SHP77 treated with DMSO at 0.1 percent for 48 hours (cell line): Measurements from ENCODE around the gene COIL.
"Not testable (repeated sequence)": the region's sequence is repeated elsewhere in the genome, so short reads cannot be mapped to it uniquely, and the experiment has no call there.

ENCODE experiments used
- DNase-seq: peaks from one replicate; lab custom pipeline; 2025; lab: John Stamatoyannopoulos, UW

Gene COIL, protein sequence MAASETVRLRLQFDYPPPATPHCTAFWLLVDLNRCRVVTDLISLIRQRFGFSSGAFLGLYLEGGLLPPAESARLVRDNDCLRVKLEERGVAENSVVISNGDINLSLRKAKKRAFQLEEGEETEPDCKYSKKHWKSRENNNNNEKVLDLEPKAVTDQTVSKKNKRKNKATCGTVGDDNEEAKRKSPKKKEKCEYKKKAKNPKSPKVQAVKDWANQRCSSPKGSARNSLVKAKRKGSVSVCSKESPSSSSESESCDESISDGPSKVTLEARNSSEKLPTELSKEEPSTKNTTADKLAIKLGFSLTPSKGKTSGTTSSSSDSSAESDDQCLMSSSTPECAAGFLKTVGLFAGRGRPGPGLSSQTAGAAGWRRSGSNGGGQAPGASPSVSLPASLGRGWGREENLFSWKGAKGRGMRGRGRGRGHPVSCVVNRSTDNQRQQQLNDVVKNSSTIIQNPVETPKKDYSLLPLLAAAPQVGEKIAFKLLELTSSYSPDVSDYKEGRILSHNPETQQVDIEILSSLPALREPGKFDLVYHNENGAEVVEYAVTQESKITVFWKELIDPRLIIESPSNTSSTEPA

DNA sequence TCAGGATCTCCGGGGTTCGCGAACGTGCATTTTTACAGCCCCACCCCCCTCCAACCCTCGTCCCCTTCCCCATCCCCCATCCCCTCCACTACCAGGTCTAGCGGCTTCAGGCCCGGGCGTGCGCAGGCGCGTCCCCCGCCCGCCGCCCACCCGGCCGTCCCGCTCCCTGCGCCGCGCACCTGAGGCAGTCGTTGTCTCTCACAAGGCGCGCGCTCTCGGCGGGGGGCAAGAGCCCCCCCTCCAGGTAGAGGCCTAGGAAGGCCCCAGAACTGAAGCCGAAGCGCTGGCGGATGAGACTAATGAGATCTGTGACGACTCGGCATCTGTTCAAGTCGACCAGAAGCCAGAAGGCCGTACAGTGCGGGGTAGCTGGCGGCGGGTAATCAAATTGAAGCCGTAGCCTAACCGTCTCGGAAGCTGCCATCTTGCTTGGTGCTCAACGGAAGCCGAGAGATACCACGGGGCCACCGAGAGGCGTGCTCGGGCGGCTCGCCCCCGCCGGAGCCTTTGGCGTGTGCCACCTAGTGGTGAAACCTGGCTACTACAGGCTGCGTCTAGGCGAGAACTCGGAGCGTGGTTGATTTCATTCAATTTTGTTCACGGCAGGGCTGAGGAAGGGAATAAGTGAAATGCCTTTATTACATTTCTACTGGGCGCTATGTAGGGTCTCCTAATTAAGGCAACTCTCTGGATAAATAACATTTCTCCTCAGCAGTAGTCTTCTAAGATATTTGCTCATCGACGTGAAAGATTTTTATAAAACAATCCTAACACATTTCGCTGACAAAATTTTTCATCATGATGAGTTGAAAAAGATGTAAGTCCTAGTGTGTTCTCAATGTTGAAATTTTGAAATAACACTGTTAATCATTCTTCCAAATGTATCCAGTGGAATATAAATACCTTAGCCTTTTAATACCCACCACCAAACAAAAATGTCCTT, at the start of gene COIL:
Gene COIL (minus strand): TSS at position 455 of the 943 bp plus-strand sequence. CDS start 31 bp downstream, at position 424.
- DNase-seq: peak; percentile 89

DNA sequence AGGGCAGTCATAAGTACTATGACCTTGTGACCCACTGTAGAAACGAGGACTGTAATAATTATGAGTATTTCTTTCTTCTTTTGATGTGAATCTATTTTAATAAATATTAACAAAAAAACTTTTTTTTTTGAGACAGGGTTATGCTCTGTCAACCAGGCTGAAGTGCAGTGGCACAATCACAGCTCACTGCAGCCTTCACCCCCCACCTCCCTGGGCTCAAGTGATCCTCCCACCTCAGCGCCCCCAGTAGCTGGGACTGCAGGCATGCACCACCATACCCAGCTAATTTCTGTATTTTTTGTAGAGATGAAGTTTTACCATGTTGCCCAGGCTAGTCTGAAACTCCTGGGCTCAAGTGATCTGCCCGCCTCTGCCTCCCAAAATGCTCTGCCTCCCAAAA, 49.6 kb upstream of the COIL start:
- DNase-seq: no peak

DNA sequence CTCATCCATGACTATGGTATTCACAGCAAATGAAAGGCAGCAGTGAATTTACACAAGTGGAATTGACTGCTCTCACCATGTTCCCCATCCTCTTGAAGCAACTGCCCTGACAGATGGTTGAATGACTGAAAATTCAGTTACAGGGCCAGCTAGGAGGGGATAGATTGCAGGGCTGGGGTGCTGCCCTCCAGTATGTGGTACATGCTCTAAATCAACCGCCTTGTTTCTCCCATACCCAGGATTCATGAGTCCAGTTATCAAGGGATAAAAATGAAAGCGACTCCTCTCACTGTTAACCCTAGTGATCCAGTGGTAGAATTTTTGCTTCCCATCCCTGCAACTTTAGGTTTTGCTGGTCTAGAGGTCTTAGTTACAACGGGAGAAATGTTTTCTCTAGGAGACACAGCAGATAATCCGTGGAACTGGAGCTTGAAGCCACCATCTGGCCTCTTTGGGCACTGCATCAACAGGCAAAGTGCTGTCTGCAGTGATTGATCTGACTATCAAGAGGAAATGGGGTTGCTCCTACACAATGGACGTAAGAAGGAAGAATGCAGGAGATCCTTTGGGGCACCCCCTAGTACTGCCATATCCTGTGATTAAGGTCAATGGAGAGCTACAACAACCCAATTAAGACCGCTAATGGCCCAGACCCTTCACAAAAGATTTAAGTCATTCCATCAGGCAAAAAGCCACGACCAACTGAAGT, 49.0 kb upstream of the COIL start:
- DNase-seq: peak; percentile 11

DNA sequence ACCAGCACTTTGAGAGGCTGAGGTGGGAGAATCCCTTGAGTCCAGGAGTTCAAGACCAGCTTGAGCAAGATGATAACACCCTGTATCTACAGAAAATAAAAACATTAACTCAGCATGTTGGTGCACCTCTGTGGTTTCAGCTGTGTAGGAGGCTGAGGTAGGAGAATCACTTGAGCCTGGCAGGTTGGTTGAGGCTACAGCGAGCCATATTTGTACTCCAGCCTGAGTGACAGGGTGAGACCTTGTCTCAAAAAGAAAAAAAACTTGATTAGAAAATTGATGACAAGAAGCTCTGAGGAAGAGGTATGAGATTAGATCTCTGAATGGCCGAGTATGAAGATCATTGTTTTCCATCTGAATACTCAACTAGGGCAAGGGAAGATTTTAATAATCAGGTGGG, 48.1 kb upstream of the COIL start:
- no peak for DNase-seq

DNA sequence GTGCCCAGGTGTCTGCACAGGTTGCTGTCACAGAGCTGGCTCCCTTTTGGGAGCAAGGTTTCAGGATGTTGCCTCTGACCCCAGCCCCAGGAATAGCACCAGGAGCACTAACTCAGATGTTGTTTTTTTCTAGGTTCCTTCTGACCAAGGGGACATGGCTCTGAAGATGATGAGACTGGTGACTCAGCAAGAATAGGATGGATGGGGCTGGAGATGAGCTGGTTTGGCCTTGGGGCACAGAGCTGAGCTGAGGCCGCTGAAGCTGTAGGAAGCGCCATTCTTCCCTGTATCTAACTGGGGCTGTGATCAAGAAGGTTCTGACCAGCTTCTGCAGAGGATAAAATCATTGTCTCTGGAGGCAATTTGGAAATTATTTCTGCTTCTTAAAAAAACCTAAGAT, 45.2 kb upstream of the COIL start:
- no peak for DNase-seq

DNA sequence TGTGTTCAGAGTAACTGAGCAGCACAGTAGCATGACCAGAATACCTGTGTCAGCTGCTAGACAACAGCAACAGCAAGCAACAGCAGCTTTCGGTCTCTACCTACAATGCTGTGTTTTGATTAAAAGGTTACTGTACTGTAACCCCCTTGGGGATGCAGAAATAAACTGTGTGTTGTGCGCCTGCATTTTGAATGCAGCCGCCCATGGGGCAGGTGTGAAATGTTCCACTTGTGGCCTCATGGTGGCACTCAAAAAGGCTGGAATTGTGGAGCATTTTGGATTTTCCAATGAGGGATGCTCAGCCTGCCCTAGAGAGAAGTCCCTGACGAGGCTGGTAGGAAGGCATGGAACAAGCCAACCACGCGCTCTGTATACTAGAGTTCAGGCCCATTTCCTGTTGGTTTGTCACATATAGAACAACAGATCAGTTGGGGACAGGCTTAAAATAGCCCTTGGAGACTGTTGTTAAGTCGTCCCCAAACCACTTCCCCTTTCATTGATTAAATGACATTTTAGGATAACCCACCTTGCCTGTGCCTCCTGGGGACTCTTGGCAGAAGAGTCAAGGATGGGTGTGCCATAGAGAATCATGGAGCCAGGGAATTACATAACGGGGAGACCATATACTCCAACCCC, 44.2 kb upstream of the COIL start:
- no peak for DNase-seq

DNA sequence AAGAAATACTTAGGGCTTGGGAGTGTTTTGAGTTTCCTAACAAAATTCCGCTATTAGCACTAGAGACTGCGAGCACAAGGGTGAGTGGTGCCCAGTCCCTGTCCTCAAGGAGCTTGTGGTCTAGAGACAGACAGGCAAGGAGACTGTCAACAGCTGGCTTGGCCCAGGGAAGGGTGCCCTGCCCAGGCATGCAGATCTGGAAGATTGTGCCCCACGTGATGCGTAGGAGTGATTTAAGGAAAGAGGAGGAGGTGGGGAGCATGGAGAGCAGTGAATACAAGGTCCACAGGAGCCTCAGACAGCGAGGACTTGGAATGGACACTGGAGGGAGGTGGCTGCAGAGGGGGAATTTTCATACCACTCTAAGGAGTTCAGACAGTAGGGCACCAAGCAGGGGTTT, 42.1 kb upstream of the COIL start:
- DNase-seq: no peak

DNA sequence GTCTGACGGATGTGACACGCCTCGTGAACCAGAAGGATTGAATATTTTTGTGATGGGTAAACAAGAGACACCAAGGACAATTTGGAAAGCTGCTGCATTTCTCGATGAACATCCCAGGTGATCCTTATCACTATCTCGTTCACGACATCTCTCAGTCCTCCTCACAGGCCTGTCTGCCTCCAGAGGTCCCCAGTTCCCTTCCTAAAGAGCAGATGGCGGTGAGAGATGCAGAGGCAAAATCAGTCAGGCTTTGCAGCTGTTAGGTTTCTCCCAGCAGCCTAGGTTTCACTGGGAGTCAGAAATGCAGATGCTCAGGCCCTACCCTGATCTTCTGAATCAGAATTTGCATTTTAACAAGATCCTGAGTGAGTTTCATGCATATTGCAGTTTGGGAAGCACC, 40.7 kb upstream of the COIL start:
- DNase-seq: no peak

DNA sequence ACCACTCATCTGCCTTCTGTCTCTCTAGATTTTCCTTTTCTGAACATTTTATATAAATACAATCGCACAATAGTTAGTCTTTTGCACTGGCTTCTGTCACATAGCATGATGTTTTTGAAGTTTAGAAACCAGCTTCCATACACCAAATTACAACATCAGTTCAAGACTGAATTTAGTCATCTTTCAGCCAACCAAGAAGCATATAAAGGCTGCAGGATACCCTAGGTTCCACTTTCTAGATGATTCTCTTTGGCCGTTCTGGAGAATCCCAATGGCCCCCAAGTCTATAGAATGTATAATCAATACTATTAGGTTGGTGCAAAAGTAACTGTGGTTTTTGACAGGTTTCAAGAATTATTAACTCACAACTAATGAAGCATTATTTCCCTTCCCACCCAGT, 36.5 kb upstream of the COIL start:
- DNase-seq: no peak

DNA sequence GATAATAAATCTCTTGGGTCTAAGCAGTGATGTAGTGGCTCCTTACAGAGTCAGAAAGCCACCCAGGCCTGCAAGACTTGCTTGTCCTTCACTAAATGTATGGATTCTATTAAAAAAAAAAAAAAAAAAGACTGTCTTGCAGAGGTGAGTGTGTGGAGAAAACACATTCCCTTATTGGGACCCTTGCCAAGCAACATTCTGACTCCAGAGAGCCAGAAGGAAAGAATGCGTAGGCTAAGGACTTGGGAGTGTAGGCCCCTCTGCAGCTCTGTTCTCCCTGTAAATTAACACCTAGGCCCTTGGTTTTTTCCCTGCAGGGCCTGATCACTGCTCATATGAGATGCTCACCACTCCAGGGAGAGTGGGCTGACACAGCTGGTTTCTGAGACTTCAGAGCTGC, 34.9 kb upstream of the COIL start:
- no peak for DNase-seq

DNA sequence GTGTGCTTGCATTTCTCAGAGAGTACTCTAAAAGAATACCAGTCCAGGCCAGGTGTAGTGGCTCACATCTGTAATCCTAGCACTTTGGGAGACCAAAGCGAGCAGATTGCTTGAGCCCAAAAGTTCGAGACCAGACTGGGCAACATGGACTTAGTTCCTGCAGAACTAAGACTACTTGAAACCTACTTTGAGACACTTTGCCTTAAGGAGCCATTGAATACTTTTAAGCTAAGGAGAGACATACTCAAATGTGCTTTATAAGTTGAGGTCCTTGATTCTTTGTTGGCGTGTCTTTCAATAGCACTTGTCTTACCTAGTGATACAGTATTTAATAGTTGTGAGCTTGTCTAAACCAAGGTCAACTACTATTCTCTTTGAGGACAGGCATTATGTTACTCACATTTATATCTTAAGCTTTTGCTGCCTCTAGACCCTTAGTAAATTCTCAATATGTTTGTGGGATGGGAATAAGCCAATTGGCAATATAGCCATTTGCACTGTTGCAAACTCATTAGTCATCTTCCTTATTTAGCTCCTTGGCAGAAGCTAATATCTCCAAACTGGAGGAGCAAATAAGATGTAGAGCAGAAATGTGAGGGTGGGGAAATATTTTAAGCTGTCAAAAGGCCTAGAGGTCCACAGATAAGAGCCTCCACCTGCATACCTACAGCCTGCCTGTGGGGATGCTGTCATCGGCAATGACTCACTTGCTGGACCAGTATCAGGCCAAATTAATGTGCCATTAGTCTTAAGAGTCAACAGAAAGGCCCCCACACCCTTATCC, 33.4 kb upstream of the COIL start:
- DNase-seq: no peak

DNA sequence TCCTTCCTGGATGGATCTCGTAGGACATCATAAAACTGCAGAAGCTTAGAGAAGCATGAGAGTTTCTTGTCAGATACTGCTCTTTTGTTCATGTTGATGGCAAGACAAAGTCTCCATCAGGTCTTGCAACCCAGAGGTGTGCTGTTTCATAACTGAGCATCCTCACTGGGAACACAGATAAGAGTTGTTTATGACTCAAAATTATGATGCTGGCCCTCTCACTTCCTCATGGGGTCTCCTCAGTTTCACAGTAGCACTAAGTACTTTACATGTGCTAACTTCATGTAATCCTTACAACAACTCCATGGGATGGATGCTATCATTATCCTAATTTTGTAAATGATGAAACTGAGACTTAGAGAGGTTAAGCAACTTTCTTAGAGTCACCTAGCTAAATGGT, 31.5 kb upstream of the COIL start:
- DNase-seq: no peak

DNA sequence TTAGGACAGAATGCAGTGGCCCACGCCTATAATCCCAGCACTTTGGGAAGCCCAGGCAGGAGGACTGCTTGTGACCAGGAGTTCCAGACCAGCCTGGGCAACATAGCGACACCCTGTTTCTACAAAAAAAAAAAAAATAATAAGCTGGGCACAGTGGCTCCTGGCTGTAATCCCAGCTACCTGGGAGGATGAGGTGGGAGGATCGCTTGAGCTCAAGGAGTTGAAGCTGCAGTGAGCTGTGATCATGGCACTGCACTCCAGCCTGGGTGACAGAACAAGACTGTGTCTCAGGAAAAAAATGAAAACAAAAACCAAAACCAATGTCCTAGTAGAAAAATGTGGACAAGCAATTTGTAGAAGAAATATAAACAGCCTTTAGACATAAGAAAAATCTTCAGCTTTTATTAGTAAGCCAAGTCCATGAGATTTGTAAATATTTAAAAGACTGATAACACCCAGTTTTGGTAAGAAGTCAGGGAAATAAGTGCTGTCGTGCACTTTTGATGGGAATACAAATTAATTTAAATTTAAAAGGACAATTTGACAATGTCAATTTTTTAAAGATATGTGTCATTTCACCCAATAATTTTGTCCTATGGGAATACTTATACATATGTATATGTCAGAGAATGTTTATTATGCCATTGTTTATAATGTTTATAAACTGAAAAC, 28.2 kb upstream of the COIL start:
- DNase-seq: no peak

DNA sequence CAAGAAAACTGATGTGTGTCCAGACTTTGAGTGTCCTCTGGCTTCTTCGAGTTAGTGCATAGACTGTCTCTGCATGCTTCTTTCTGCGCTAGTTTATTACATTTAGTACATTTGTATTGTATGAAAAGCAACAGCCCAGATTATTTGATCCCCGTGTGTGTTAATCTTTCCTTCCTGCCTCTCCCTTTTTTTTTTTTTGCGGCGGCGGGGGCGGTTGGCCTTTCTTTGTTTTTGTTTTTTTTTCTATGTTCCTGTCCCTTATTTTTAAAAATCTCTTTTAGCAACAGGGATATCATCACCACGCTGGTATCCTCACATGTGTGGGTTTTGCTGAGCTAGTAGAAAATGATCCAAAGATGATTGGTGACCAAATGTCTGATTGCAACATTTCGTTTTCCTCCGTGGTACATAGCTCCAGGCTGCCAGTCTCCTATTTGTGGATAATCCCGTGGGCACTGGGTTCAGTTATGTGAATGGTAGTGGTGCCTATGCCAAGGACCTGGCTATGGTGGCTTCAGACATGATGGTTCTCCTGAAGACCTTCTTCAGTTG, 26.5 kb upstream of the COIL start:
- DNase-seq: no peak

DNA sequence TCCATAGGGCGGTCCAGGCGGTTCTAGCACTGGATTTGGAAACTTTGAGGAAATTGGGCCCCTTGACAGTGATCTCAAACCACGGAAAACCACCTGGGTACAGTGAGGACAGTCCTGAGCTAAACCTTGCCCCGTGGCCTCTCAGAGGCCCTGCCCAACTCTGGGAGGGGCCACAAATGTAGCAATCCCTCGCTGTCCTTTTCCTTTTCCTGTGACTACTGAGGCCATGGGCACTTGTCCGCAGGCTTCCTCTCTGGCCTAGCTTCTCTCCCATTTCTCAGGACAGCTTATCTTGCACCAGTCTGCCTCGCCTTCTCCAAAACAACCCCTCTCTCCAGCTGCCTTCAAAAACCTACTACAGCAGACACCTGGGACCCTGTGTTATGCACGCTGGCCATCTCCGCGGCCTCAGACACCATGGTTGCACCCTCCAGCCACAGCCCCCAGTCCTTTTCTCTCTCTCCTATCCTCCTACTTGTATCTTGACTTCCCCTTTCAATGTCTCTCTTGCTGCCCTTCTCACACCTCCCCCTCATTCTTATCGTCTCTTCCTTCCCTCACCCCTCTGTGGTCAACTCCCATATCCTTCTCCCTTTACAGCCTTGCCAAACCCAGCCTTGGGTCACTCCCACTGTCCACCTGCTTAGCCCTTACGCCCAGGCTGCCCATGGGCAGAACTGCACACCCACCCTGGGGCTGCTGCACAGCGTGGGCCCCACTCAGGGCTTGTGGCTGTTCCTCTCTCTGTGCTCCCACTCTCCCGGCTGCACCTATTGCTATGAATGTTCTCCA, 24.7 kb upstream of the COIL start:
- no peak for DNase-seq

DNA sequence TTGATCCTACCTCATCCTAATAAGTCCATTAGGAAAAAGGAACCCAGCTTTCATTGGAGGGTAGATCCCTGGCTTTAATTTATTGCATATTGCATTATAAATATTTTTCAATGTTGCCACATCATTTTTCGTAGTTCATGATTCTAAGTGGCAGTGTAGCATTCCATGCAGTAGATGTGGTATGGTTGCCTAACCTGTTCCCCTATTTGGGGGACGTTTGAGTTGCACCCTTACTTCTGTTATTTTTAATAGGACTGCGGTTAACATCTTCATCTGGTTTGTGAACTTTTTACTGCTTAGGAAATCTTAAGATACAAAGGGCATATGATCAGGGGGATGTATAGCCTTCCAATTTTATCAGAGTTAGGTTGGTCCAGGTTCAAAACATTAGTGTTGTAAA, 22.5 kb upstream of the COIL start:
- no peak for DNase-seq

DNA sequence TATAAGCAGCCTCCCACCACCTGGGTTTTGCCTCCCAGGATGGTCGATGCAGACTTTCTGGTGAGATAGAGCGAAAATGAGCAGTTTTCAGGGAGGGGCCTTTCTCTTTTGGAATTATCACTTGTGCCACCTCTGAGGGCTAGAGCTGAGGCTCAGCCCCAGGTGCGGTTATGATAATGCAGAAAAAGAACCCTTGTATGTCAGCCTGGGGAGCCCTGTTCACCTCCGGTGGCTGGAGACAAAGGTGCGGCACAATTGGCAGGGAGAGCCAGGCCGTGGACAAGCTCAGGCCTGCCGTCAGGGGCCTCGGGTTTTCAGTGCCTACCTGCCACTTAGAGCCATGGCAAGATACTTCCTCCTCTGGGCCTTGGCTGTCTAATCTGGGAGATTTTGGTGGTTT, 21.5 kb upstream of the COIL start:
- DNase-seq: no peak

DNA sequence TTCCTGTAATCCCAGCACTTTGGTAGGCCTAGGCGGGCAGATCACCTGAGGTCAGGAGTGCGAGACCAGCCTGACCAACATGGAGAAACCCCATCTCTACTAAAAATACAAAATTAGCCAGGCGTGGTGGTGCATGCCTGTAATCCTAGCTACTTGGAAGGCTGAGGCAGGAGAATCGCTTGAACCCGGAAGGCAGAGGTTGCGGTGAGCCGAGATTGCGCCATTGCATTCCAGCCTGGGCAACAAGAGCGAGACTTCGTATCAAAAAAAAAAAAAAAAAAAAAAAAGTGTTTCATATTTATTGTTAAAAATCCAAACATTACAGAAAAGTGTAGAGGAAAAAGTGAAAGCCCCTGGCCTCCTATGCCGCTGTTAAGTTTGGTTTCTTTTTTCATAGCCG, 19.7 kb upstream of the COIL start:
- DNase-seq: not testable (repeated sequence)

DNA sequence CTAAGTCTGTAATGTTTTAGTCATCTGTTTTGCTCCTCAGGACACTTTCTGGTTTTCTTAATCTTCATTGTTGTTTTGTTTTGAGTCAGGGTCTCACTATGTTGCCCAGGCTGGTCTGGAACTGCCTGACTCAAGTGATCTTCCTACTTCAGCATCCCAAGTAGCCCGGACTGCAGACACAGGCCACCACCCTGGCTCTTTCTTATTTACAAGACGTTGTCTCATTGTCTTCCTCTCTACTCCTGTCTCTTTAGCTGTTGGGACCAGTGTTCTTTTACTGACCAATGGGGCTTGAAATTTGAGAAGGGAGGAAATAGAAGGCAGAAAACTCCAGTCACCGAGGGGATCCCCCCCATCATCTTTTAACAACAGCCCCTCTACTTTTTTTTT, 18.2 kb upstream of the COIL start:
- no peak for DNase-seq
